GM12892 (cell line): Measurements from ENCODE around the gene MNS1.

Experiments used
- POLR2A ChIP-seq: IDR thresholded peaks from 2 replicates; pipeline ENCODE4 v1.6.1; 2011; ENCODE audit warnings: low read depth, low read length, control low read depth
- POLR2AphosphoS5 ChIP-seq: IDR thresholded peaks from 2 replicates; pipeline ENCODE4 v1.6.1; 2011; ENCODE audit warnings: low read depth, low read length, control low read depth
- TAF1 ChIP-seq: IDR thresholded peaks from 2 replicates; pipeline ENCODE4 v1.6.1; 2011; ENCODE audit warnings: low read depth, mild to moderate bottlenecking, control low read depth, low read length, borderline replicate concordance

DNA sequence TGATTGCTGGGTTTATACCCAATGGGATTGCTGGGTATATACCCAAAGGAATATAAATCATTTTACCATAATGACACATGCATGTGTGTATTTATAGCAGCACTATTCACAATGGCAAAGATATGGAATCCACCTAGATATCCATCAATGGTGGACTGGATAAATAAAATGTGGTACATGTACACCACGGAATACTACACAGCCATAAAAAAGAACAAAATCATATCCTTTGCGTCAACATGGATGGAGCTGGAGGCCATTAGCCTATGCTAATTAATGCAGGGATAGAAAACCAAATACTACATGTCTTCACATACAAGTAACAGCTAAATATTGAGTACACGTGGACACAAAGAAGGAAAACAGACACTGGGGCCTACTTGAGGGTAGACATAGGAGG is 22.6 kb downstream of the MNS1 start:
- TF ChIP-seq POLR2A (no peak), POLR2AphosphoS5 (no peak), TAF1 (no peak)
